CD4-positive, alpha-beta T cell treated with Interleukin-6 for 4 hours (primary cell): Measurements from ENCODE around the gene SMAD6.

ENCODE experiments used
- DNase-seq: peaks from one replicate; pipeline ENCODE4 v3.0.0-alpha.2; 2020; ENCODE audit warnings: mixed read lengths

Gene SMAD6

DNA sequence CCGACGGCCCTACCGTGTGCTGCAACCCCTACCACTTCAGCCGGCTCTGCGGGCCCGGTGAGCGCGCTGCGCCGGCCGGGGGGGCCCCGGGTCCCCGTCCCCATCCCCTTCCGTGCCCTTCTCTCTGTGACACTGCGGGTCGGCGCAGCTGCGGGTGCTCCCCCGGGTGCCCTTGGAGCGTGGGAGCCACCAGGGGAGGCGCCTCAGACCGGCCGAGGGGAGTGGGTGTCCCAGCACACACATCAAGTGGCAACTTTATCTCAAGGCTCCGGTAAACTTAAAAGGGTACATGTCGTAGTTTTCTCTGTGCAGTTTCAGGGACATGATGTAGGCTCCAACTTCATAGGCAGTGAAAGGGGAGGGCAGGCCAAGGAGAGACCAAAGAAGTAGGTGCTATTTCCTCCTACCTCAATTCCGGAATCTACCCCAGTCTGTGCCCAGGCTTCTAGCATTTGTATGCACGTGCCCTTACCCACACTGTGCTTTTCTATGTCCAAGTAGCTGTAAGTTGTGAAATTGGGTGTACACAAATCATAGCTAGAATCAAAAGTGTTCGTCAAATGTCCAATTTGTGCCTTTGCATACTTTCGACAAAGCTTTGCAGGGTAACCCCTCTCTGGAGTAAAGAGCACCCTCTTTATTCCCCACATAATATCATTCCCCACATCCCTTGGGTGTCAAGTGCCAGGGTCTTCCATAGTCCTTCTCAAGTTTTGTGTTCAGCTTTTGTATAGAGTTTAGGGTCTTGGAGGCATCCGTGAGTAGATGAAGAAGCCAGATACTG, 2.2 kb downstream of the SMAD6 start:
- no peak for DNase-seq

- DNase-seq = no peak
Observed at GRCh38 chr15:66704803-66705153, 2.7 kb downstream of the SMAD6 start.

- DNase-seq = no peak
Observed at GRCh38 chr15:66705277-66706146, 3.5 kb downstream of the SMAD6 start.

- DNase-seq = no peak
Observed at GRCh38 chr15:66706225-66706732, 4.2 kb downstream of the SMAD6 start.

GRCh38 chr15:66706840-66707239, 4.8 kb downstream of the SMAD6 start:
- DNase-seq = no peak

DNA sequence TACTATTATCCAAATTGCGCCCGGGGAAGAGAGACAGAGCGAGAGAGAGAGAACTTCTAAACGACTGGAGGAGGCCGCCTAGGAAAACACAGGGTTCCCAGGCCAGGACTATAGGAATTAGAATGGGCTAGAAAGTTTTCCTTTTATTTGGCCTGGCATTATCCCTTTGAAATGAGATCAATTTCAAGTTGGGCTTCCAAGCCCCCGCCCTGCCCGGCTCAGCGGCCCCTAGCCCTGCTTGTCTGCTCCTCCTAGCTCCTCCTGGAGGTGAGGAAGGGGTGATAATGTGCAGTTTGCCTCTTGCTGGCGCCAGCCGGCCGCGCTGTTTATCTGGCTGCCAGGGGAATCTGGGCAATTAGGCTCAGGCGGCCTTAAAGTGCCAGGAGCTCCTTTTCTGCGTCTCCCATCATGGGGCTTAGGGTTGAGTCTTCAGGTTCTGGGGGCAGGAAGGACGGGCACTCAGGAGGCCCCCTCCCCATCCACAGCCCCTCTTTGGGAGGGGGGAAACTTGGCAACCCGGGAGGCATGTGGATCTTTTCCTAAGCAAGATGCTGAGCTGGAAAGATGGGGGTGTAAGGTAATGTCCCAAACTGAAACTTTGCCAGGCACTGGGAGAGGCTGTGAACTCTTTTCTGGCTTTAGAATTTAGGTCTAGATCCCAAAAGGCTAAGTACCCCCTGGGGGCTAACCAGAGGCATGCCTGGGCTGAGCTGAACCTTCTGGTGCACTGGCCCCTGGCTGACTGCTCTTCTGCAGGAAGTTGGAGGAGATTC, 5.5 kb downstream of the SMAD6 start:
- no peak for DNase-seq

DNA sequence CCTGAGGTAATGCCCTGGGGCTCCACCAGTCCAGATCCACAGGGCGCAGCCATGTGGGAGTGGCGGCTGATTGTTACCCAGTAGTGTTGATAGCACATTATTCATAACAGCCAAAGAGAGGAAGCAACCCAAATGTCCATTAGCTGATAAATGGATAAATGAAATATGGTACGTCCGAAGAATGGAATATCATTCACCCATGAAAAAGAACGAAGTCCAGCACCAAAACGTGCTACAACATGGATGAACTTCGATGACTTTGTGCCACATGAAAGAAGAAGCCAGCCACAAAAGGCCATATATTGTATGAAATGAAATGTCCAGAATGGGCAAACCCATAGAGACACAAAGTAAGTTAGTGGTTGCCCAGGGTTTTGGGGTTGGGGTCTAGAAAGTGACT, 6.4 kb downstream of the SMAD6 start:
- DNase-seq = no peak

DNA sequence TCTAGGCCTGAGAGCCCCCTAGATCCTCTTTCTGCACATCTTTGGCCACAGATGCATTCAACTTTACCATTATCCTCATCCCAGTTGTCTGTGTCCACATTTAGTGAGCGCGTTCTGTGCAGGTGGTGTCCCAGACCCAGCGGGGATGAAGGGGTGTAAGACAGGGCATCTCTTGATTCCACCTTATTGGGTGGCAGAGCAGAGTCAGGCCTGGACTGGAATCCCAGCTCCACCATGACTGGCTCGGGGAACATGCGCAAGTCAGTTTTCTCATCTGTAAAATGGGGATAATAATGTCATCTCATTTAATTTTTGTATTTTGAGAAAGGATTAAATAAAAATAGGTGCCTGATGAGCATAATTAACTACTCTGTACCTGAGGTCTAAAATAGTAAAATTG, 7.8 kb downstream of the SMAD6 start:
- DNase-seq = no peak

DNA sequence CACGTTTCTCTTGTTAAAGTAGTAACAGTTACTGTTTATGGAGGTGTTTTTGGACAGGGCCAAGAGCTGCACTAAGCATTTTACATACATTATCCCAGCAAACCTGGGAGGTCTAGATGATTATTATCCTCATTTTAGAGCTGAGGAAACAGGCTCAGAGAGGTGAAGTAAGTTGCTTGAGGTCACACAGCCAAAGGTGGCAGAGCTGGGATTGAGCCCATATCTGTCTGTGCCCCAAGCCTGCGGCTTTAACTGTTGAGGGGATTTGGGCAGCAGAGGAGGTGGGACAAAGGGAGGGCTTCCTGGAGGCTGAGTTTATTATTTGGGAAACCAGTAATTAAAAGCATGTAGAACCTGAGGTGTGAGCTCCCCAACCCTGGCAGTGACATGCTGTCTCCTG, 9.2 kb downstream of the SMAD6 start:
- DNase-seq = no peak

- DNase-seq = no peak
Observed at GRCh38 chr15:66711862-66712261, 9.8 kb downstream of the SMAD6 start.

DNA sequence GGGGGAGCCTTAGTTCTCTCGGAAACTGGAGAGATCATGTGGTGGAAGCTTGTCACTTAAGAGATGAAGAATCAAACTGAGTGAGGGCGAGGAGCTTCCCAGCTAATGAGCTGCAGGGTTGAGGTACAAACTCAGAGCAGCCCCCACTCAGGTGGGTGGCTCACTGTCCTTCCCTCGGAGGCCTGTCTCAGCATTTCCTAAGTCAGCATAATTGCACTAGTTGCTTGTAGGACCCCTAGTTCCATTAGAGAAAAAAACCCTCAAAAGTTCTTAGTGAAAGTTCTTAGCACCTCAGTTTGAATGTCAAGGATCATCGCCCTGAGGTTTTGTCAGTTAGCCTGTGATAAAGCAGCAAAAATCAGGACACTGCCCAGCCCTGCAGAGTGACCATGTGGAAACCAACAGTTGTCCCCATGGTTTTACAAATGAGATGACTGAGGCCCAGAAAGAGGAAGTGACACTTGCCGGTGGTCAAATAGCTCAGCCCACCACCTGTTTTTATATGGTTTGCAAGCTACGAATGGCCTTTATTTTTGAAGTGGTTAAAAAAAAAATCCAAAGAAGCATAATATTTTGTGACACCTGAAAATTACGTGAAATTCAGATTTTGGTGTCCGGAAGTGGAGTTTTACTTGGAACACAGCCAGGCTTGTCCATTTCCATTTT, 11.9 kb downstream of the SMAD6 start:
- no peak for DNase-seq

DNA sequence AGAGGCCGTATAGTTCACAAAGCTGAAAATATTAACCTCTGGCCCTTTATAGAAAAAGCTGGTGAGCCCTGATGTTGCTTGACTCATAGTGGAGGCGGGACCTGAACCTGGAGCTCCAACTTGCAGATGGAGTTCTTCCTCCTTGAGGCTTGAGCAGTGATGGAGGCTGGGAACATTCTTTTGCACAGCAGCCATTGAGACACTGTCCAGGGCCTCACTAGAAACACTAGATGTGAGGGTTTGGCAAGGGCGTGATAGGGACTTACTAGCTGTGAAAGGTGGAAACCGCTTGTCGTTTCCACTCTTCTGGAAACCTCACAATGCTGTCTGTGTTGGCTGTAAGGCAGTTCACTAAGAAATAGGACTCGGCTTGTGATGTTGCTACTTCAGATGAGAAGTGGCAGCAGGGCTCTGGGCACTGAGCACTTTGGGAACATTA, 12.5 kb downstream of the SMAD6 start:
- DNase-seq = no peak

- DNase-seq = no peak
Observed at GRCh38 chr15:66715181-66715624, 13.2 kb downstream of the SMAD6 start.

GRCh38 chr15:66715720-66716655, 14.0 kb downstream of the SMAD6 start:
- DNase-seq = no peak

- DNase-seq = no peak
Observed at GRCh38 chr15:66716656-66717020, 14.6 kb downstream of the SMAD6 start.

GRCh38 chr15:66718220-66718988, 16.4 kb downstream of the SMAD6 start:
- no peak for DNase-seq

DNA sequence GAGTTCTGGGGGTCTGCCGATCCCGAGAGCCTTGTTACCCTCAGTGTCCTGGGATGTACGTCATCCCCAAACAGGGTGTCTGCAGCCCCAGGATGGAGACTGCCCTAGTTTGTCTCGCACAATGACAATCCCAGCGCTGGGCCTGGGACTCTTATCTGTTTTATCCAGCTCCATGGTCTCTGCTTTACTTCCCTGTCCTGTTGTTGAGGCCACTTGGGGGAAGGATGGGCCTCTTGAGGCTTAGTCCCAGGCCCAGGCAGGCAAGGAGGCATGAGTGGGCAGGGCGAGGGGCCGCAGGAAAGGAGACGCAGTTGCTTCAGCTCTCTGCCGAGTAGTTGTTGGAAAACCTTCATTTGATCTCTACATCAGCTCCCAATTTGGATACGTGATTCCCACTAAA, 17.4 kb downstream of the SMAD6 start:
- no peak for DNase-seq

DNA sequence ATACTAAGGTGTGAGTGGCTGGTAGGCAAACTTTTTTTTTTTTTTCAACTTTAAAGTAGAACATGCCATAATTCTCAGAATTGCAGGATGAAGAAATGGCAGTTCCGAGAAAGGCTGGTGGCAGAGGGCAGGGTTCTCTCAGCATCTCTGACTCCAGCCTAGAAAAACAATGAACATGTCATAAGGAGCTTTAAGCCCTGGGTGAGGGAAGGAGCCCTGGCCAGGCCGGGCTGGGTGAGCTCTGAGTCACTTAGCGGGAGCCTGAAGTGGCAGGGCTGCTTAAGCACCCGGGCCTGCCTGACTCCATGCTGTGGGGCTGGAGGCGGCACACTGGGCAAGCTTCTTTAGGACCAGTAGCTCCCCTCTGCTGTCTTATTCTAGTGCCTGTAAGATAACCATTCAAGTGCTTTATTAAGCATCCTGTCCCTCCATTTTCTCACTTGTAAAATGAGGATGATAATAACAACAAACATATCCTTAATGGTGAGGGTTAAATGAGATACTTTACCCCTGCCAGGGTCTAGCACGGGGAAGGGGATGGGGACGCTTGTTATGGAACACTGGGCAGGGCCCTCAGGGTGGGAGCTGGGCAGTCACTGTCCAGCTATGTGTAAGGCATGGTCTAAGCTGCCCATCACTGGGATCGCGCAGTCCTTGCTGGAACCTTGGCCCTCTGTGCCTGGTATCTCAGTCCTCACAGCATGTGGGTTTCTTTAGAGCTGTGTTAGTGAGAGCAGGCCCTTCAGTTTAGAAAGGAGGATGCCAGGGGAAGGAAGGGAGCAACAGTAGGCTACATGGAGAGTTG, 18.4 kb downstream of the SMAD6 start:
- no peak for DNase-seq

DNA sequence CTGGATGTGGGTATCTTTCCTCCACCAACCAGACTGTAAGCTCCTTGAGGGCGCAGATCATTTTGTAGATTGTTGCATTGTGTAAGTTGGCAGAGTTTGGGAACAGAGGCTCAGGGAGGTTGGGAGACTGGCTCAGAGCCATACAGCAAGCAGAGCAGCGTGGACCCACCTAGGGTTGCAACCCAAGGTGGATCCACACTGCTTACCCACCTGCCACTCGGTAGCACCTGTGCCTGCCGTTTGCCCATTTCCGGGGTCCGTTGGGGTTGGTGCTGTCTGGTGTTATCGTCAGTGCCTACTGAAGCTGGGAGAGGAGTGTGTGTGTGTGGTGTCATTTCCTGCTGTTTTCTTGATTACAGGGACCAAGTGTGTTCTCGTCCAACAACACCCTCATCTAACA, 19.0 kb downstream of the SMAD6 start:
- DNase-seq = no peak

- DNase-seq = no peak
Observed at GRCh38 chr15:66721501-66721937, 19.5 kb downstream of the SMAD6 start.
